GM19324 (cell line): ENCODE results near the gene NOS1AP.
"Not testable (repeated sequence)": the region's sequence is repeated elsewhere in the genome, so short reads cannot be mapped to it uniquely, and the experiment has no call there.

ENCODE experiments used
- ATAC-seq: cut with Tn5 transposase; IDR thresholded peaks from one replicate; pipeline ENCODE4 v1.9.1; 2021; ENCODE audit warnings: mild to moderate bottlenecking, moderate library complexity; ENCODE audit not compliant: unreplicated experiment, low FRiP score

The NOS1AP gene

DNA sequence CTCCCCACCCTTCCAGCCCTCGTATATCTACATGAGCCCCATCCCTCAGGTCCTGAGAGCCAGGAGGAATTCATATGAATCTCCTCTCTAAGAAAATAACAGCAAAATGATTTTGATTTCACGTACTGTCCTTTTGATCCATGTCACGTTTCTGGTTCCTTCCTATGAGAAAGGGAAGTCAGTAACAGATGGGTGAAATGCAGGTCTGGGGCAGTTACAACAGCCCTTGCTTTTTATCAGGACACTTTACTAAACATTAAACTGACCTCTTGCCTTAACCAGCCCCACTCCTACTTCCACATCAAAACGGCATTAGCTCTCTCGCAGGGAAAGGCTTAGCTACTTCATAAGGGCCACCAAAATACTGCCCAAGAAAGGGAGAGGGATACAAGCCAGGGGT is 248.1 kb downstream of the NOS1AP start:
- ATAC-seq, result no peak

DNA sequence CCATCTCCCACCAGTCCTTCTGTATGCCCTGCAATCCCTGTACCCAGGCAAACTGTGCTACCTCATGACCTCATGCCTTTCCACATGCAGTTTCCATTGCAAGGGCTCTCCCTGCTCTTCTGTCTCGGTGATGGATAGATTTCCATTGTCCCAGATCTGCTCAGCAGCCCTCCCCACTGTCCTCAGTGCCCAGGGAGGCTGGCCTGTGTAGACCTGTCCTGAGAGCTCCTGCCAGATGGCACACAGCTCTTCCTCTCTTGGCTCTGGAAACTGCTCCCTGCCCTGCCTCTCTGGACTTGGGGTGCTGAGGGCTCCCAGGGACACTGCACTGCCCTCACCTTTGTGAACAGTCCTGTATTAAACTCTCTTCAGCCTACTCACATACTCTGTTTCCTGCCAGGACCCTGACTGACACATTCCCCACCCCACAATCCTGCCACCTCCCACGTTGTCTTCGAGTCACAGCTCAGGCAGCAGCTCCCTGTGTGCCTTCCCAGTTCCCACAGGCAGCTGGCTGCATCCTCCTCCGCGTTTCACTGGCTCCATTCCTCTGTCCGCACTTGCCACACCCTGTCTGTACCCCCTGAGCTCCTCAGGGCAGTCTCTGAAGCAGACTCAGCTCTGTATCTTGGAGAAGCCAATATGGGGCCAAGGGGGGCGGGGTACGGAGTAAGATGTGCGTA is 250.1 kb downstream of the NOS1AP start:
- ATAC-seq, result no peak

DNA sequence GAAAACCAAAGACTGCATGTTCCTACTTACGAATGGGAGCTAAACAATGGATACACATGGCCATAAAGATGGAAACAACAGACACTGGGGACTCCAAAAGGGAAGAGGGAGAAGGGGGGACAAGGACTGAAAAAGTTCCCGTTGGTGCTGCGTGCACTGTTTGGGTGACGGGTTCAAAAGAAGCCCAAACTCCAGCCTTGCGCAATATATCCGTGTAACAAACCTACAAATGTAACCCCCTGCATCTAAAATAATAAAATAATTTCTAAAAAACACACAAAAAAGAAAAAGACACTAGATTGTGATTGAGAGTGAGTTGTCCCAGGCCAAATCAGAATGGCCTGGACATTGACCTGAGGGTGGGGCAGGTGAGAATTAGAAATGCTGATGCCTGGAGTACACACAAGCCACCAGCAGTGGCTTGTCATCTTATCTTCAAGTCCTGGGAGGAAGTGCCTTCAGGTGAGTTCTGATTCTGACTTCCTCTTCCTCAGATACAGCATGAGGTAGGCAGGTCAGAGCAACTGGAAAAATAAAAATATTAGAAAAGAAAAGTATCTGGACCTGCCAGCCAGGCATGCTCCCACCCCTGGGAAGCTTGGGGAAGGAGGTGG is 252.4 kb downstream of the NOS1AP start:
- no peak for ATAC-seq

DNA sequence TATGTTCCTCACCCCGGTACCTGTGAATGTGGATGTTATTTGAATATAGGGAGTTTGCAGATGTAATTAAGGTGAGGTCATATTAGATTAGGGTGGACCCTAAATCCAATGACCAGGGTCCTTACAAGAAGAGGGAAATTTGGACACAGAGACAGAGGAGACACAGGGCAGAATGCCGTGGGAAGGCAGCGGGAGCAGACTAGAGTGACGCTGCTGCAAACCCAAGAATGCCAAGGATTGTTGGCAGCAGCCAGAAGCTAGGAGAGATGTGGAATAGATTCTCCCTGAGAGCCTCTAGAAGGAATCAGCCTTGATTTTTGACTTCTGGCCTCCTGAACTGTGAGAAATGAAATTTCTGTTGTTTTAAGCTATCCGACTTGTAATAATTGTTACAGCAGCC is 253.5 kb downstream of the NOS1AP start:
- ATAC-seq, result no peak

DNA sequence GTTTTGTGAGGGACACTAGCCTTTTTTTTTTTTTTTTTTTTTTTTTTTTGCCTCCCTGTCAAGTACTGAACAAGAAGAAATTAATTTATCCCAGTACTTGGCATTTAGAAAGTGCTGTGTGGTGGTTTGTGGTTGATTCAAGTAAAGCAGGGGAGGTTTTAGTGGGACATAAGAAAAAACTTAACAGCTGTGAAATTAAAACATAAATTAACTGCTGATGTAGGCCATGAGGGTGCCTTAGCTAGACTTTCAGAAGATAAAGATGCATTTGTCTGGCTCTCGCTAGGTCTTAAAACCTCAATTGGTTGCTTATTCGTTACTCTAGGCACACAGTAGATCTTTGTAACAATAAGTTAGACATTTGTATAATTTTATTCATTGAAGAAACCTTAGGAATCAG is 254.9 kb downstream of the NOS1AP start:
- no peak for ATAC-seq

DNA sequence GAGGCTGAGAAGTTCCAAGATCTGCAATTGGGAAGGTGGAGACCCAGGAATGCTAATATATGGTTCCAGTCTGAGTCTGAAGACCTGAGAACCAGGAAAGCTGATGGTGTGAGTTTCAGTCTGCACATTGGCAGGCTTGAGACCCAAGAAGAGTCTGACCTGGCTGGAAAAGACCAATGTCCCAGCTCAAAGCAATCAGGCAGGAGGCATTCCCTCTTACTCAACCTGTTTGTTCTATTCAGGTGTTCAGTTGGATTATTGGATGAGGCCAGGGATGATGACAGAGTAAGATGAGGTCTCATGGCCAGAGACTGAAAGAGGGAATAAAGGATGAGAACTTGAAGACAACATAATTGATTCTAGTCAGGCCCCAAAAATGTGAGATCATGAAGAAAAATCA is 257.1 kb downstream of the NOS1AP start:
- no peak for ATAC-seq

DNA sequence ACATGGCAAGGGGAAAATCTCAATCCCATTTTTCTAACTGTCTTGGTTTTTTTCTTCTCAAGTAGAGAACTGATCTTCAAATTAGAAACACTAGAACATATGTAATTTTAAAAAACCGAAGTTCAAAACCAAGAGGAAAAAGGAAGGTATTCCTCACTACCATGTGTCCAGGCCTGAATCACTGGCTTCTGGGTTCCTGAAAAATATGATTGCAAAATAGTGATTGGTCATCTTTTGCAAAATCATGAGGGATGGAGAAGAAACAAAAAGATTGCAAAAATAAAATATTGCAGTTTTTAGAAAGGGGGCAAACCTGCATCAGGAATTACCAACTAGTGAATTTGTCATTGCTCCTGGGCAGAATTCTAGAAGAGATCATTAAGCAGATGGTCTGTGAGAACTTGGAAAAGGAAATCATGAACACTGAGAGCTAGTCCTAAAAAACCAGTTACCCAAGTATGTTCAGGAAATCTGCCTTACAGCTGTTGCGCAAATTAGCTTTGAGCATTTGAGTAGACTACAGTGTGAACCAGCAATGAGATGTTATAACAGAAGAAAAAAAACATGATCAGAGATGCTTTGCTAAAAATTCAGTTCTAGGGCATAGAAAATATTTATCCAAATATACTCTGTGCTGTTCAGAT is 257.8 kb downstream of the NOS1AP start:
- no peak for ATAC-seq

DNA sequence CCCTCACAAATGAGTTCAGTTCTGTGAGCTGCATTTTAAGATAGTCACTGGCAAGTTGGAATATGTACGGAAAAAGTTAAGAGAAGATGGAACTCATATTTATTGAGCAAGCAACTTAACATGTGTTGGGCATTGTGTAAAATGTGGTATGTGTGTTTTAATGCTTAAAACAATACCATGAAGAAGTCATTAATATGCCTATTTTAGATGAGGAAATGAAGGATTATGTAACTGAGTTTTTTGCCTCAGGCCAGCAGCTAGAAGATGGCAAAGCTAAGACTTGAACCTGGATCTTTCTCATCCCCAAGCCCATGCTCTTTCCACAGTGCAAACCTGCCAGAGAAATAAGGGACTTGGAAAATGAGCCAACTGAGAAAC is 258.3 kb downstream of the NOS1AP start:
- no peak for ATAC-seq

DNA sequence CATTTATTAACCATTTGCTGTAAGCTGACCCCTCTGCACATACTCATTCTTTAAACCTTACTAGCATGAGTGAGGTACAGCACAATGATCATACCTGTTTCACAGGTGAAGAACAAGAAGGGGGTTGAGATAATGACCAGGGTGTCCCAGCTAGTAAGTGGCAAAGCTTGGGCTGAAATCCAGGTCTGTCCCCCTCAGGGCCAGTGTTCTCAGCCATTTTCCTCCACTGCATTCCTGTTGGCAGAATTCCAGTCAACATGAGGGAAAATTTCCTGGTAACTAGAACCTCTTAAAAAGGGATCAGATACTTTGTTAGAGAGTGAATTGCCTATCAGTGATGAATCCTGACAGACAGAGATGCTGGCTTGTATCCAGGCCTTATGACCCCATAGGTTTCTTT is 259.0 kb downstream of the NOS1AP start:
- no peak for ATAC-seq

DNA sequence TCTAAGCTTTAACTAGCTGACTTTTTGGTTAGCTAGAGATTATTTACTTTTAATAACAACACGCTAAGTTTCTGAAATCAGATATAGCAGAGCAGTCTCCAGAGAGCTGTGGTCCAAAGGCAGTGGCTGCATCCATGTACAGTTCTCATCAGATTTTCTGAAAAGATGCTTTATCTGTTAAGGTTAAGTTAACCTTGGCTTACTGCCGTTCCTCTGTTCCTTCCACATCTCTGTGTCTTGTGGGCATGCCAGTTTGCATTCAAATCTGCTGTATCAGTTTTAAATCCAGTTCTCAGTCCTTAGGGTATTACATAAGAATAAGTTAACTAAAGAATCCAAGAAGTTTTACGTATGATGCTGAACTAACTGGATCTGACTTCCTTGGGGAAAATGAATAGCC is 260.3 kb downstream of the NOS1AP start:
- no peak for ATAC-seq

DNA sequence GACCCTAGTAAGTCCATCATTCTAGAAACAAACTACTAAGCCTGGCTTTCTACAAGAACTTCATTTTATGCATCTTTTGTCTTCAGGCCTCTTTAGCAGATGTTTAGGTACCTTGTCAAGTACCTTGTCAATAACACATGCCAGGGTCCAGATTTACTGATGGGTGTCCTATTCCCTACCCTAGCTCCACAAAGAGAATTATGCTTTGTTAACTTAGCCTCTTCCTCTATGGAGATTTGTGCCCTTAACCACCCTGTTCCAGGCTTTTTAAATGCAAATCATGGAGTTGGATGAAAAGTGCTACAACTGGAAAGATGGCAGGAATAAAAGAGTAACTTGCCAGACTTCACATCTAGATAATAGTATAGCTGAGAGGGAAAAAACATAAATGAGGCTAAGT is 264.5 kb downstream of the NOS1AP start:
- ATAC-seq, result no peak

DNA sequence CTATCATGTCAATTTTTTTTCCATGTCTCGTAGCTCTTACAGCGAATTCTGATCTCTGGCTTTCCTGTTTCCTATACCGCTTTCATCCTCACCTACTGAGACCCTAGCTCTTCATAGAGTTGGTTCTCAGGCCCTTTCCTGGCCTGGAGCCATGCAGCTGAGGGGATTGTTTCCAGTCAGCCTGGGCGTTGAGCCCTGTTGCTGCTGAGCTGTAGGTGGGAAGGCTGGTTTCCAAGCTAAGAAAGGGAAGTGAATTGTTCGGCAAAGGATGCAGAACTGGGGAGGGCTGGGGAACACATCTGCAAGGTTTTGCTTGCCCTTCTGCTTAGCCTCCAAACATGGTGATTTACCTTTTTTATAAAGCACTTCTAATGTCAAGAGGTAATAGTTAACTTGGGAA is 265.6 kb downstream of the NOS1AP start:
- no peak for ATAC-seq

DNA sequence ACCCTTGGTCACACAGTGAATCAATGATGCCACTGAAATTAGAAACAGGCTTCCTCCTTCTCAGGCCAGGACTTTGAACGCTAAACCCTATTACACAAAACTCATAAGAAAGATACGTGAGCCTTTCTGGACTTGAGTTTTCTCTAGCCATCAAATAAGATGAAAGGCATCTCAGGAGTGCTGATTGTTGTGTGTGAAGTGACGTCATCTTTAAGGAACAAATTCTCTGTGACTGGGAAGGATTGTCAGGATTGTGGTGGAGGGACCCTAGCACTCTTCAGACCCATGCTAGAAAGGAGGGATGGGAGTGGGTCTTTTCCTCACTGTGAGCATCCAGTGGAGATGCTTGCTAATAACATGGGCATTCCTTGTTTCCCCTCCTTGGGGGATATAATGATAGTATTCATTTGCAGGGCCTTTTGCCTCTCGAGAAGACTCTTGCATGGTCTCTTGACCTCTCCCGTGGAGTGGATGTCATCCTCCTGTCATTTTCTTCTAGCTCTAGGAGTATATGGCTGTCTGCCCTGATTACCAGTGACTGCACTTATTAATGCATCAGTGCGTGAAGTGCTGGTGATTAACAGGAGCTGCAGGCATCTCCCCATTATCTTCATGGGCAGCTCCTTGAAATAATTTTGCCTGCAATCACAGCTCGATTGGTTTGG is 267.3 kb downstream of the NOS1AP start:
- ATAC-seq, result no peak

DNA sequence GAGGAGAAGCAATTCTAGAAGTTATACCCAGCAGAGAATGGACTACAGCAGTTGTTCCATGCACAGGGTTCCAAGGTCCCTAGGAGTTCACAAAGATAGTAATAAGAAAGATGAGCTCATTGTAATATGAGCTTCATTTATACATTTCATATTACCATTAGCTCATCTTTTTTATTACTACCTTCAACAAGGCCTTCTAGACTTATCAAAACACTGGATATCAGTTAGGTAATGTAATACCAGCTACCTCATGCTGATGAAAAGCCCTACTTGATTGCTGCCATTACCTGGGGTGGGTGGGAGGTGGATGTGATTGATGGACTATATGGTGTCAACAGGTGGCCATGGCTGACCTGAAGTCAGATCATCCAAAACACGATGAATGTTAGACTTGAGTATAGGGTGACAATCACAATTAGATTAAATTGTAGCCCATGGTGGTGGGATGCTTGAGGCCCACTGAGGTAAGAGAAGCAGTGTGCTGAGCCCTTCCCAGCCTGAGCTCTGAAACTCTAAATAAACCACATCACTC is 273.0 kb downstream of the NOS1AP start:
- ATAC-seq, result no peak

DNA sequence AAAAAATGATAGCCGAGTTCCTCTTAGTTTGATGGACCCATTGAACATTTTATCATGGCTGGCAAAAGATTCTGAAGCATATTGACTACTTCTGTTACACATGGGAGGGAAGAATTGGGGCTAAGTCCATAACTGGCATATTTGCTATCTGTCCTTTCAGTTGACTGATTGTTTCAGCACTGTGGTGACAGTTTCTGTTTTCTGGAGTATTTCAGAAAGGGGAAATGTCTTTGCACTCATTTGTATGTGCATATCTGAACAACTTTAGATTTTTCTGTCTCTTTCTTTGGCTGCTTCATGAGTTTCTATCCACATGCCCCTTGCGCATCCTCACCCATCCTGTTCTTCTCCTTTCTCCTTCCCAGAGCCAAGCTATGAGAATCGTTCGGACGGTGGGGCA is 274.0 kb downstream of the NOS1AP start:
- no peak for ATAC-seq

DNA sequence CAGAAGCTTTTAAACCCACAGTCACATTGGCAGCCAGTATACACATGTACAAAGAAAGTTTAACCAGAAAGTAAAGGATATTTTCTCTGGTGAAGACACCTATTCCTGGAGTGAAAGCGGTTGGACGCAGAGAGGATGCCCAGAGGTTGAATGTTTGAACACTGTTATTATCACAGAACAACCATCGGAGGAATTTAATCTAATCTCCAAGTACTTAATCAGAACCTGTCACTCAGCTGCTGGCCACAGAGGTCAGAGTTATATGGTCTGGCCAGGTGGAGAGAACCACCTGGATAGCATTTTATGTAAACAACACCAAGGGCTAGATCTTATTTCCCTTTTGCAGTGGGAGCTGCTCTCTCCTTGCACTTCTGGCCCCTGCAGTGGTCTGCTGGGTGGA is 277.8 kb downstream of the NOS1AP start:
- ATAC-seq, result no peak

DNA sequence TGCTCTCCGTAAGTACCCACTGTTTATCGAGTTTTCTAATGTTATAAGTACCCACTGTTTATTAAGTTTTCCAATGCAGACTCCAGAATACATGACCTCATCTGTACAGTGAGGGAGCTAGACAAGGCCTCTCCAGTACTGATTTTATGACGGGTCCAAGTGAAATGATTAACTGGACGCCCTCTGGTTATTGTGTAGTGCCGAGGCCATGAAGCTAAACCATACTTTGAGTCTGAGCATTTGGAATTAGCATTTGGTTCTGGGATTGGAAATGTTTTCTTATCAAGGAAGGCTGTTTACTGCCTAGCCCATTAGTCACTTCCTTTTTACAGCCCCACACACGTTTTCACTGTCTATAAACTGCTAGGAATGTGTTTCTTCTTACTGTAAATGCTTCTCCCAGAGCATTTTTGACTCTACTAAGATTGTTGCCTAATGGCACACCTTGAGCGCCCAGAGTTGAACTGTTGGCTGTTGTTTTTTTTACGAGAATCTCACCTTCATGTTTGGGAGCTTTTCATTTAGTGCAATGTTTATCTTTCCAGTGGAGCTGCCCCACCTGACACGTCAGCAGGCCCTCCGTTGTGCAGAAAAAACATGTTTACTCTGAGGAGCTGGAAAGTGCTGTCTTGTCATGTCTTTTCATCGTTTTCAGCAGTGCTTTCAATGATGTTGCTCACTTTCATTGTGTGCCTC is 280.3 kb downstream of the NOS1AP start:
- no peak for ATAC-seq

DNA sequence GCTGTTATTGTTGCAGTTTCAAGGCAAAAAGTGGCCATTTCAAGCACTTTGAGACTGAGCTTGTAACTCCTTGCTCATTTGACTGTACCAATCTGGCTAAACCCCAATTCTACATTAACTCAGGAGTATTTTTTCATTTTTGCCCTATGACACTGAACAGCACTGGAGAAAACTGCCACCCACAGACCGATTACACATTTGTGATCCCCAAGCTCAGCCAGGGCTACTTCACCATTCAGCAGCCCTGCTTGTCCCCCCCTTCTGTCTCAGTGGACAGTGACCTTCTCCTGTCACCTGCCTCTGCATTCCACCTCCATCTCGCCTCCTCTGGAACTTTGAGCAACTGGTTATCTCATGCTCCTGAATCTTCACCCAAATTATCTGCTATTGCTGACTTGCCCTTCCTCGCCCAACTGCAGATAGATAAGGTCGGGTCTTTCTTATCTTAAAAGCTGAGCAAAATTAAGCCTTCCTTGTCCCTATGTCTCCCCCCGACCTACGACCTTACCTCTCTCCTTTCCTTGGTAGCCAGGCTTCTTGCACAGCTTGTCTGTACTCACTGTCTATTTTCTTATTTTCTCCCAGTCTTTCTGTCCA is 281.9 kb downstream of the NOS1AP start:
- no peak for ATAC-seq

DNA sequence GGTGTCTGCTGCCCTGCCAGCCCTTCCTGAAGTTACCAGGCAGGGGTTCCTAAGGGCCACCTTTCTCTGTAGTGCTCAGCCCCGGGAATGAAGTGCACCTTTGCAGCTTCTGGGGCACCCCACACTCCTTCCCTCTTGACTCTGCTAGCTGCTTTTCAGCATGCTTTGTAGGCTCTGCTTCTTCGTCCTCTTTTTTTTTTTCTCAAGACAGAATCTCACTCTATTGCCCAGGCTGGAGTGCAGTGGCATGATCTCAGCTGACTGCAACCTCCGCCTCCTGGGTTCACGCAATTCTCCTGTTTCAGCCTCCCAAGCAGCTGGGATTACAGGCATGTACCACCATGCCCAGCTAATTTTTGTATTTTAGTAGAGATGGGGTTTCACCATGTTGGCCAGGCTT is 282.4 kb downstream of the NOS1AP start:
- ATAC-seq, result not testable (repeated sequence)

DNA sequence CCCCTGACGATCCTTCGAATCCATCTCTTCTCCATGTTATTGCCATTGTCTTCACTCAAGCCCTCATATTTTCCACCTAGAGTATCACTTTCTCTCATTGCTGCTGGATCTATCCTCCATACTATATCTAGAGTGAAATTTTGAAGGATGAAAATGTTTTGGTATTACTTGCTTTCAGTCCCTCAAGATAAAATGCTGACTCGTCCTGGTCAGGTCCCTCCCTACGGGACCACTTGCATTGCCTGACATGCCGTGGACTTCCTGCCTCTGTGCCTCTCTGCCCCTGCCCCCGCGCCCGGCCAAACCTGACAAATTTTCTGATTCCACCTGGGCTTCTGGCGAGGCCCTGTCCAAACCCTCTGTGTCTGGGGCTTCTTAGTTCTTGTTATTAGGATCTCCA is 283.6 kb downstream of the NOS1AP start:
- ATAC-seq, result no peak
